DMS53 treated with DMSO at 0.1 percent for 48 hours (cell line): ENCODE measurements around the gene PSMB1.
"Not testable (repeated sequence)": the region's sequence is repeated elsewhere in the genome, so short reads cannot be mapped to it uniquely, and the experiment has no call there.

Experiments used
- DNase-seq: peaks from one replicate; lab custom pipeline; 2025; ENCODE audit not compliant: unreplicated experiment; lab: John Stamatoyannopoulos, UW

PSMB1 gene

DNA sequence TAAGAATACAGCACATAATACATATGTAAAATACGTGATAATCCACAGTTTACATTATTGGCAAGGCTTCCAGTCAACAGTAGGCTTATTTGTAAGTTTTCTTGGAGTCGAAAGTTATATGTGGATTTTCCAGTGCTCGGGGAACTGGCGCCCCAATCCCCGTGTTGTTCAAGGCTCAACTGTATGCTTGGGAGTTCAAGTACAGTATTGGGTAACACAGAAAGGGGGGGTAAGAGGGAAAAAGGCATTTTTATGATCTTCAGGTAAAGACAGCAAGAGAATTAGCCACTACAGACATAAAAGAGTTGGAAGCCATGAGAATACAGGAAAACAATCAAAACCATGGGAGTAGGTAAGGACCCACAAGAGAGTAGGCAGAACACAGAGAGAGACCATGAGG lies 16.4 kb downstream of the PSMB1 start:
- no peak for DNase-seq

DNA sequence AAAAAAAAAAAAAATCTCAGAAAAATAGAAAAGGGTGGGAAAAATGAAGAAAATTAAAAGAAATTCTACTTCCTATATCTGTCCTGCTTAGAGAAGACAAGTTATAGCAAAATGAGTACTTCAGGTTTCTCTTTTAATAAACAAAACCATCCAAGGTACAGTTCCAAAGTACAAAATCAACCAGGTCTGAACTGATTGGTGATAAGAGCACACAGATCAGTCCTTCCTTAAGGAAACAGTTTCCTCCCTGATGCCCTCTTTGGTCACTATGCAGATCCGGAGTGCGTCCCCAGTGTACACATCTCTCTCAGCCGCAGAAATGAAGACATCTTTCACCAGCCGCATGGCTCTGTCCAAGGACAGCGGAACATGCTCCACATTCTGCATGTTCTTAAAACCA lies 18.1 kb downstream of the PSMB1 start:
- DNase-seq = no peak

DNA sequence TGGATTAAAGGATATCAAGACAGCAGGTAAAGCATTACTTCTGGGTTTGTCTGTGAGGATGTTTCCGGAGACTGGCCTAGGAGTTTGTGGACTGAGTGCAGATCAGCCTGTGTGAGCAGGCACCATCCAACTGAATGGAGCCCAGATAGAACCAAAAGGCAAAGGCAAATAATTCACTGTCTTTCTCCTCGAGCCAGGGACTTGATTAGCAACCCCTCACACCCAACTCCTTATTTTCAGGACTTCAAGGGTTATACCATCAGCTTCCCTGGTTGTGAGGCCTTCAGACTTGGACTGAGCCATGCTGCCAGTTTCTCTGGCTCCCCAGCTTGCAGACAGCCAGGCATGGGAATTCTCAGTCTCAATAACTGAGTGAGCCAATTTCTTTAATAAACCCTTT lies 19.3 kb downstream of the PSMB1 start:
- DNase-seq = no peak

- DNase-seq = no peak
Measured at GRCh38 chr6:170532867-170533488, 20.1 kb downstream of the PSMB1 start.

GRCh38 chr6:170529839-170530469 lies 23.2 kb downstream of the PSMB1 start:
- DNase-seq = peak; percentile 35

DNA sequence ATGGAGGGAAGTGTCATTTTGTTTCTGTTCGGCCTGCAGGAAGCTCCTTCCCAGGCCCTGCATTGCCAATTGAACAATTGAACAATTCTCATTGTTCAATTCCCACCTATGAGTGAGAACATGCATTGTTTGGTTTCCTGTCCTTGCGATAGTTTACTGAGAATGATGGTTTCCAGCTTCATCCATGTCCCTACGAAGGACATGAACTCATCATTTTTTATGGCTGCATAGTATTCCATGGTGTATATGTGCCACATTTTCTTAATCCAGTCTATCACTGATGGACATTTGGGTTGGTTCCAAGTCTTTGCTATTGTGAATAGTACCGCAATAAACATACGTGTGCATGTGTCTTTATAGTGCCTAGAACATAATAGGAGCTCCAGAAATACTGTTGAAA lies 25.1 kb downstream of the PSMB1 start:
- DNase-seq = not testable (repeated sequence)

DNA sequence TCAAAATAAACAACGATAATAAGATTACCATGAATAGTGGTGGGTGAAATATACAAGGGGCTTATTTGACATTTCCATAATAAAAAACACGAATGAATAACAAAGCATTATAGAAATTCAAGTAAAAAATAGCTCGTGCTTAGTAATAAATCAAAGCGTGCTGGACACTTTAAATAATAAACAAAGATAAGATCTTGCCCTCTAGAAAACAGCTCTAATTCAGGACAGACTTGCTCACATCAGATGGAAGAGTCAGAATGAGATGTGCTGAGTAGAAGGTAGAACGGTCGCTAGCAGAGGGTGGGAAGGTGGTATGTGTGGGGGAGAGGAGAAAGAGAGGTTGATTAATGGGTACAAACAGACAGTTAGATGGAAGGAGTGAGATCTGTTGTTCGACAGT lies 27.3 kb downstream of the PSMB1 start:
- no peak for DNase-seq

- DNase-seq = no peak
Measured at GRCh38 chr6:170524172-170524502, 29.0 kb downstream of the PSMB1 start.

- no peak for DNase-seq
Measured at GRCh38 chr6:170523256-170524171, 29.6 kb downstream of the PSMB1 start.

GRCh38 chr6:170522565-170523183 lies 30.4 kb downstream of the PSMB1 start:
- peak; percentile 11 for DNase-seq

DNA sequence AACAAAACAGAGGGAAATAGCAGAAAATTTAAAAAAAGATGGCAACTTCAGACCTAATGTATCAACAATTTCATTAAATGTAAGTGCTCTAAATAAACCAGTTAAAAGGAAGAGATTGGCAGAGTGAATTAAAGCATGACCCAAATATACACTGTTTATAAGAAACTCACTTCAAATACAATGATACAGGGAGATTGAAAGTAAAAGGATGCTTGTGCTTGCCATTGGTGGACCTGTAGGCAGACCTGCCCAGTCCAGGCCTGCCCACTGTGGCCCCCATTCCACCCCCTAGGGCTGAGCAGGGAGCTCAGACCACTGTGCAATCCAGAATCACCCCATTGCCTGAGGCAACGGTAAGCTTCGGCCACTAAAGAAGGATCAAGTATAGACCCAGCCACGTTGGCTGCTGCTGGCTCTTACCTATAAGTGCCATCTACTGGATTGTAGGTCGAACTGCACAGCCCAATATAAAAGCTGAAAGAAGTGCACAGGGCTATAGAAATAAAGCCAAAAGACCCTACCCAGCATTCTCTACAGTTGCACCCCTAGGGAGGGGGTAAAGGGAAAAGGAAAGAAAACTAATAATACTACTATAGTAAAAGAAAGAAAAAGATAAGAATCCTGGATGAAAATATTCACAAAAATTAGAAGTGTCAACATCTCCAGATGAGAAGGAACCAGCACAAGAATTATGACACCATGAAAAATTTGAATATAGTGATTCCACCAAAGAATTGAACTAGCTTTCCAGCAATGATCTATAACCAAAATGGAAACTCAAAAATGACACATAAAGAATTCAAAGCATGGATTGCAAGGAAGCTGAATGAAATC lies 36.1 kb downstream of the PSMB1 start:
- DNase-seq = peak; percentile 67

- DNase-seq = no peak
Measured at GRCh38 chr6:170514908-170515307, 38.2 kb downstream of the PSMB1 start.

- DNase-seq = peak; percentile 49
Measured at GRCh38 chr6:170512249-170512648, 40.9 kb downstream of the PSMB1 start.

- DNase-seq = no peak
Measured at GRCh38 chr6:170510631-170511030, 42.5 kb downstream of the PSMB1 start.

DNA sequence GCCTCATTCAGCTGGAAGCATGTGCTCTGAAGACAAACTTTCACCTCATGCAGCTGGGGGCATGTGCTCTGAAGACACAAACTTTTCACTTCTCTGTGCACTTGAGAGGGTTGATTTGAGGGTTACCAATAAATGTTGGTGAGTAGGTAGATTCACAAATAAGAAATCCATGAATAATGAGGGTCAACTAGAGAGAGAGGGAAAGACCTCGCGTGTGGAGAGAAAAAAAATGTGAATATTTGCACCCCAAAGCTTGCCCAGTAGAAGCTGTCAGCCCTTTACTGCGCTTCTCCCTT lies 43.4 kb downstream of the PSMB1 start:
- no peak for DNase-seq

GRCh38 chr6:170508892-170509722 lies 44.0 kb downstream of the PSMB1 start:
- not testable (repeated sequence) for DNase-seq

- not testable (repeated sequence) for DNase-seq
Measured at GRCh38 chr6:170508275-170508674, 44.8 kb downstream of the PSMB1 start.

- DNase-seq = not testable (repeated sequence)
Measured at GRCh38 chr6:170507728-170508127, 45.4 kb downstream of the PSMB1 start.

- DNase-seq = no peak
Measured at GRCh38 chr6:170506446-170506845, 46.7 kb downstream of the PSMB1 start.

GRCh38 chr6:170505306-170505705 lies 47.8 kb downstream of the PSMB1 start:
- DNase-seq = peak; percentile 48
